ENCODE measurements around the gene PAGE2B.

PAGE2B gene, protein sequence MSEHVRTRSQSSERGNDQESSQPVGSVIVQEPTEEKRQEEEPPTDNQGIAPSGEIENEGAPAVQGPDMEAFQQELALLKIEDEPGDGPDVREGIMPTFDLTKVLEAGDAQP

DNA sequence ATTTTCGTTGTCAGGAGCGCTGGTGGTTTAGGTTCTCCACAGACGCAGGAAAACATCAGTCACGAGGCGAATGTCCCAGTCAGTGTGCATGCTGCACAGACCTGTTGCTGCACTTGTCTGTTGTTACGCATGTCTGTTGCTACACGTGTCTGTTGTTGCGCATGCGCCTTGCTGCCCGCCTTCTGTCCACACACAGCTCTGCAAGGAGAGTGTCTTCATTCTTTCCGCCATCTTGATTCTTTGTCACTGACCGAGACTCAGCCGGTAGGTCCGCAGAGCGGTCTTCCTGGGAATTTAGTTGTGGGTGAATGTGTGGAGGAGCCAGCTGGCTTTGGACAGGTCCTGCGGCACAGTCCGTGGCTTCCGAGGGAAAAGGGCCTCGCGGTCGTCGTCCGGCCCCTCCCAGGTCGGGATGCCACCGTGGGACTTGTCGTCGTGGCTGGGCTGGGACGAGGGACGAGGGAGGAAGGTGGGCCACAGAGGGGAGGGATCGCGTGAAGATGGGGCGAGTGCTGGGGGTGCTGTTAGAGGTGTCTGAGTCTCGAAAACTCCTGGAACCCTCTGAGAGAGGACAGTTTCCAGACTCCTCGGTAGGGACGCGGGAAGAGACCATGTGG is at the start of gene PAGE2B:
Gene PAGE2B, plus strand, starts transcription at position 180 of the 617 bp plus-strand sequence. CDS start 1,012 bp downstream, outside the sequence.
- no peak for ATAC-seq

DNA sequence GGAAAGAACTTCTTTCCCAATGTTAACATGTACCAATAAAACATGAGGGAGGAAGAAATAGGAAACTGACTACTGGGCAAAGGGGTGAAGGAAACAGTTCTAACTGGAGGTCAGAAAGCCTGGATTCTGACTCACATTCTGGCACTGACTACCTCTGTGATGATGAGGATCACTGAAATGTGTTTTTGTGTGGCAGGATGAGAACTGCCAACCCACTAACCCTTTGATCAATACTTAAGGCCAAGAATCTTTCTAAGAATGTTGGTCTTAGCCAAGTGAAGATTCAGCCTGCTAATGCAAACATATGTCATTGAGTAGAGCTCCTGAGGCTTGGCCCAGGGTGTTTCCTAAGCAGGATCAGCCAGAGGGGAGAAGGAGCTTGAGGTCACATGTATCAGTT is 48.7 kb upstream of the PAGE2B start:
- ATAC-seq: no peak
- TF ChIP-seq ESRRG (CRISPR knock-in tag; IDR thresholded peaks at IDR 0.05) (no peak), RARB (CRISPR knock-in tag; IDR thresholded peaks at IDR 0.05) (no peak)
- TF ChIP-seq, protein P1, sequence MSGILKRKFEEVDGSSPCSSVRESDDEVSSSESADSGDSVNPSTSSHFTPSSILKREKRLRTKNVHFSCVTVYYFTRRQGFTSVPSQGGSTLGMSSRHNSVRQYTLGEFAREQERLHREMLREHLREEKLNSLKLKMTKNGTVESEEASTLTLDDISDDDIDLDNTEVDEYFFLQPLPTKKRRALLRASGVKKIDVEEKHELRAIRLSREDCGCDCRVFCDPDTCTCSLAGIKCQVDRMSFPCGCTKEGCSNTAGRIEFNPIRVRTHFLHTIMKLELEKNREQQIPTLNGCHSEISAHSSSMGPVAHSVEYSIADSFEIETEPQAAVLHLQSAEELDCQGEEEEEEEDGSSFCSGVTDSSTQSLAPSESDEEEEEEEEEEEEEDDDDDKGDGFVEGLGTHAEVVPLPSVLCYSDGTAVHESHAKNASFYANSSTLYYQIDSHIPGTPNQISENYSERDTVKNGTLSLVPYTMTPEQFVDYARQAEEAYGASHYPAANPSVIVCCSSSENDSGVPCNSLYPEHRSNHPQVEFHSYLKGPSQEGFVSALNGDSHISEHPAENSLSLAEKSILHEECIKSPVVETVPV (CRISPR knock-in tag; IDR thresholded peaks at IDR 0.05): no peak

More for the DNA sequence above, at the start of gene PAGE2B:
- no peak for TF ChIP-seq PPARA (CRISPR knock-in tag; IDR thresholded peaks at IDR 0.05; ENCODE audit: borderline replicate concordance)
- TF ChIP-seq CSDC2 (CRISPR knock-in tag; IDR thresholded peaks at IDR 0.05): no peak
- TF ChIP-seq ZNF8 (CRISPR knock-in tag; IDR thresholded peaks at IDR 0.05): no peak
- TF ChIP-seq, protein P2, sequence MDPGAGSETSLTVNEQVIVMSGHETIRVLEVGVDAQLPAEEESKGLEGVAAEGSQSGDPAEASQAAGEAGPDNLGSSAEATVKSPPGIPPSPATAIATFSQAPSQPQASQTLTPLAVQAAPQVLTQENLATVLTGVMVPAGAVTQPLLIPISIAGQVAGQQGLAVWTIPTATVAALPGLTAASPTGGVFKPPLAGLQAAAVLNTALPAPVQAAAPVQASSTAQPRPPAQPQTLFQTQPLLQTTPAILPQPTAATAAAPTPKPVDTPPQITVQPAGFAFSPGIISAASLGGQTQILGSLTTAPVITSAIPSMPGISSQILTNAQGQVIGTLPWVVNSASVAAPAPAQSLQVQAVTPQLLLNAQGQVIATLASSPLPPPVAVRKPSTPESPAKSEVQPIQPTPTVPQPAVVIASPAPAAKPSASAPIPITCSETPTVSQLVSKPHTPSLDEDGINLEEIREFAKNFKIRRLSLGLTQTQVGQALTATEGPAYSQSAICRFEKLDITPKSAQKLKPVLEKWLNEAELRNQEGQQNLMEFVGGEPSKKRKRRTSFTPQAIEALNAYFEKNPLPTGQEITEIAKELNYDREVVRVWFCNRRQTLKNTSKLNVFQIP (CRISPR knock-in tag; IDR thresholded peaks at IDR 0.05; ENCODE audit: borderline replicate concordance, low read depth): no peak
- TF ChIP-seq, protein P3, sequence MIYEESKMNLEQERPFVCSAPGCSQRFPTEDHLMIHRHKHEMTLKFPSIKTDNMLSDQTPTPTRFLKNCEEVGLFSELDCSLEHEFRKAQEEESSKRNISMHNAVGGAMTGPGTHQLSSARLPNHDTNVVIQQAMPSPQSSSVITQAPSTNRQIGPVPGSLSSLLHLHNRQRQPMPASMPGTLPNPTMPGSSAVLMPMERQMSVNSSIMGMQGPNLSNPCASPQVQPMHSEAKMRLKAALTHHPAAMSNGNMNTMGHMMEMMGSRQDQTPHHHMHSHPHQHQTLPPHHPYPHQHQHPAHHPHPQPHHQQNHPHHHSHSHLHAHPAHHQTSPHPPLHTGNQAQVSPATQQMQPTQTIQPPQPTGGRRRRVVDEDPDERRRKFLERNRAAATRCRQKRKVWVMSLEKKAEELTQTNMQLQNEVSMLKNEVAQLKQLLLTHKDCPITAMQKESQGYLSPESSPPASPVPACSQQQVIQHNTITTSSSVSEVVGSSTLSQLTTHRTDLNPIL (CRISPR knock-in tag; IDR thresholded peaks at IDR 0.05; ENCODE audit: low read depth): no peak
- TF ChIP-seq ZFP30 (CRISPR knock-in tag; IDR thresholded peaks at IDR 0.05): no peak
- no peak for TF ChIP-seq OSR1 (CRISPR knock-in tag; IDR thresholded peaks at IDR 0.05)
- TF ChIP-seq, protein P4, sequence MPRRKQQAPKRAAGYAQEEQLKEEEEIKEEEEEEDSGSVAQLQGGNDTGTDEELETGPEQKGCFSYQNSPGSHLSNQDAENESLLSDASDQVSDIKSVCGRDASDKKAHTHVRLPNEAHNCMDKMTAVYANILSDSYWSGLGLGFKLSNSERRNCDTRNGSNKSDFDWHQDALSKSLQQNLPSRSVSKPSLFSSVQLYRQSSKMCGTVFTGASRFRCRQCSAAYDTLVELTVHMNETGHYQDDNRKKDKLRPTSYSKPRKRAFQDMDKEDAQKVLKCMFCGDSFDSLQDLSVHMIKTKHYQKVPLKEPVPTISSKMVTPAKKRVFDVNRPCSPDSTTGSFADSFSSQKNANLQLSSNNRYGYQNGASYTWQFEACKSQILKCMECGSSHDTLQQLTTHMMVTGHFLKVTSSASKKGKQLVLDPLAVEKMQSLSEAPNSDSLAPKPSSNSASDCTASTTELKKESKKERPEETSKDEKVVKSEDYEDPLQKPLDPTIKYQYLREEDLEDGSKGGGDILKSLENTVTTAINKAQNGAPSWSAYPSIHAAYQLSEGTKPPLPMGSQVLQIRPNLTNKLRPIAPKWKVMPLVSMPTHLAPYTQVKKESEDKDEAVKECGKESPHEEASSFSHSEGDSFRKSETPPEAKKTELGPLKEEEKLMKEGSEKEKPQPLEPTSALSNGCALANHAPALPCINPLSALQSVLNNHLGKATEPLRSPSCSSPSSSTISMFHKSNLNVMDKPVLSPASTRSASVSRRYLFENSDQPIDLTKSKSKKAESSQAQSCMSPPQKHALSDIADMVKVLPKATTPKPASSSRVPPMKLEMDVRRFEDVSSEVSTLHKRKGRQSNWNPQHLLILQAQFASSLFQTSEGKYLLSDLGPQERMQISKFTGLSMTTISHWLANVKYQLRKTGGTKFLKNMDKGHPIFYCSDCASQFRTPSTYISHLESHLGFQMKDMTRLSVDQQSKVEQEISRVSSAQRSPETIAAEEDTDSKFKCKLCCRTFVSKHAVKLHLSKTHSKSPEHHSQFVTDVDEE (CRISPR knock-in tag; IDR thresholded peaks at IDR 0.05): no peak
- TF ChIP-seq ZNF565 (CRISPR knock-in tag; conservative IDR thresholded peaks at IDR 0.05; ENCODE audit: low read depth): no peak
- TF ChIP-seq GLIS3 (CRISPR knock-in tag; IDR thresholded peaks at IDR 0.05): no peak

DNA sequence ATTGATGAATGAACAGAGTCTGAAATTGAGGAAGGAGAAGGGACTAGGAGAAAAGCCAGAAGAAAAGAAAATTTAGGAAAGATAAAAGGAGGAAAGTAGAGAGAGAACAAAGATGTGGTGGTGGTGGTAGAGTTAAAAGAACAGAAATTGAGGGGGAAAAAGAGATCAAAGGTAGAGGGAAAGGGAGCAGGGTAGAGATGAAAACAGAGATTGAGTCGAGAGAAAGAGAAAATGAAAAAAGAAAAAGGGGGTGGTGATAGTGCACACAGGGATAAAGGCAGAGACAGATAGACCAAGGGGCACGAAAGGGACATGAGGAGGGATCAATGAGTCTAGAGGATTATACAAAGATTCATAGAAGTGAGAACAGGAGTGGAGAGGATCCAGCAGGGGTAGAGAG is 48.0 kb upstream of the PAGE2B start:
- TF ChIP-seq GLIS3 (CRISPR knock-in tag; IDR thresholded peaks at IDR 0.05): no peak
- no peak for TF ChIP-seq ARNTL (CRISPR knock-in tag; IDR thresholded peaks at IDR 0.05; ENCODE audit: borderline replicate concordance, low read depth)
- no peak for TF ChIP-seq TCF4 (CRISPR knock-in tag; IDR thresholded peaks at IDR 0.05; ENCODE audit: borderline replicate concordance)
- ATAC-seq: no peak

DNA sequence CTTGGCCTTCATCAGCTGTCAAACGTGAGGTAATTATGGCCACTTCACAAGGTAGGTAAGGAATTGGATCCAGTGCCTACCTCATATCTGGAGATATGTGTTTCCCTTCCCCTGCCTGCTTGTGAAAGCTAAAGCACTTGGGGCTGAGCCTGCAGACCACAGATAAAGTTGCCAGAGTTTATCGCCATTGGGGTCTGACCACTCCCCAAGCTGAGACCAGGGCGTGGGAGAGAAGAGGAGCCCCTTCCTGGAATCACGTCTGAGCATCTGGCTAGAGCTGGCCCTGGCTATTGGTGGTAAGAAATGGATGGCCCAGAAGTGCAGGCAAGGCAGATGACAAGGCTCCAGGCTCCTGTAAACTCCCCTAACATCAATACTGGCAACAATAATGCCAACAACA is 46.8 kb upstream of the PAGE2B start:
- ATAC-seq: no peak
- no peak for TF ChIP-seq TCF4 (CRISPR knock-in tag; IDR thresholded peaks at IDR 0.05; ENCODE audit: borderline replicate concordance)
- no peak for TF ChIP-seq CSDC2 (CRISPR knock-in tag; IDR thresholded peaks at IDR 0.05)
- no peak for TF ChIP-seq ZC3H10 (CRISPR knock-in tag; IDR thresholded peaks at IDR 0.05)
- no peak for TF ChIP-seq ZFP30 (CRISPR knock-in tag; IDR thresholded peaks at IDR 0.05)

DNA sequence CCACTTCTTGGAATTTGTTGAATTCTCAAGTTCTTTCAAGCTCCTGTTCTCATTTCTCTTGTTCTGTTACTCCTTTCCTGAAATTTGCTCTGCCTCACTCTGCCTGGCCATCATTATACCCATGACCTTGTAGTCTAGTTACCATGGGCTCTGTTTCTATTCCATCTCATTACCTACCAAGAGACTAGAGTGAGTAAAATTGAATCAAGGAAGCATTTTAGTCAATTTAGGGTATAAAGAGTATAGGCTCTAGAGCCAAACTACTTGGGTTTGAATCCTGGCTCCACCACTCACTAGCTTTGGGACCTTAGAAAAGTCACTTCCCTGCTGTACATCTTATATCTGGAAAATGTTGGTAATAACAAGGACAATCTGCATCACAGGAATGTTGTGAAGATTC is 46.2 kb upstream of the PAGE2B start:
- no peak for ATAC-seq
- TF ChIP-seq, protein P3 (CRISPR knock-in tag; IDR thresholded peaks at IDR 0.05; ENCODE audit: low read depth): no peak
- TF ChIP-seq ZNF565 (CRISPR knock-in tag; conservative IDR thresholded peaks at IDR 0.05; ENCODE audit: low read depth): no peak
- TF ChIP-seq TCF4 (CRISPR knock-in tag; IDR thresholded peaks at IDR 0.05; ENCODE audit: borderline replicate concordance): no peak
- no peak for TF ChIP-seq SNAI2 (CRISPR knock-in tag; IDR thresholded peaks at IDR 0.05)

Measured in SK-N-SH treated with all-trans-retinoic acid at 6 μM for 48 hours (cell line).